Epithelial cell of proximal tubule (primary cell): ENCODE results near the gene KCNJ11. TPM values are rescaled to one million over a fixed set of nuclear protein-coding genes. Genes with fewer than 3 reads are reported as not detected.
"Not testable (repeated sequence)": the region's sequence is repeated elsewhere in the genome, so short reads cannot be mapped to it uniquely, and the experiment has no call there.

Source experiments
- DNase-seq: peaks from one replicate; pipeline ENCODE4 v3.0.0-alpha.2; 2011; ENCODE audit warnings: low read depth
- H3K4me3 ChIP-seq: 2 replicates; pipeline ENCODE4 v1.5.1; 2011; ENCODE audit warnings: low read depth, mild to moderate bottlenecking, low read length
- total RNA-seq: library from RNA; depleted of rRNA; stranded (reverse); fragments of >200 nt; gene quantifications from 2 replicates; pipeline ENCODE4 v1.2.3, GENCODE V29; 2015
- TF ChIP-seq, protein P1 (sequence below): conservative IDR thresholded peaks from 2 replicates; pipeline ENCODE4 v1.5.1; 2012; ENCODE audit warnings: low read depth, mild to moderate bottlenecking, low read length

The KCNJ11 gene
- total RNA-seq, 1 donor from 2014 or later: 0.63 TPM

DNA sequence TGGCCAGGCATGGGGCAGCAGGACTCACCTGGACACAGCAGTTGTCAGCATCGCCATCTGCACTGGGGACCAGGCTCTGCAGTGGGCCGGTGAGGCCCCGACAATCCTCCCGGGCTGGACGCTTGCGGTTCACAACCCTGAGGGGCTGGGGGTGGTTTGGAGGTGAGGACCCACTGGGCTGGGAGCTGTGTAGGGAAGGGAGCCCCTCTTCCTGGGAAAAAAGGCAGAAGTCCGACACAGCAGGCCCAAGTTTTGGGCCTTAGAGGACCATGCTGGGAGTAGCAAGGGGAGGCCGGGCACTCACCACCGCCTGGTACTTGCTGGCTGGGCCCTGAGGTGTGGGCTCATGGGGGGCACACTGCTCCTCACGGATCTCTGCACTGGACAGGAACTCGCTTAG is 39.8 kb upstream of the KCNJ11 start:
- TF ChIP-seq, protein P1, sequence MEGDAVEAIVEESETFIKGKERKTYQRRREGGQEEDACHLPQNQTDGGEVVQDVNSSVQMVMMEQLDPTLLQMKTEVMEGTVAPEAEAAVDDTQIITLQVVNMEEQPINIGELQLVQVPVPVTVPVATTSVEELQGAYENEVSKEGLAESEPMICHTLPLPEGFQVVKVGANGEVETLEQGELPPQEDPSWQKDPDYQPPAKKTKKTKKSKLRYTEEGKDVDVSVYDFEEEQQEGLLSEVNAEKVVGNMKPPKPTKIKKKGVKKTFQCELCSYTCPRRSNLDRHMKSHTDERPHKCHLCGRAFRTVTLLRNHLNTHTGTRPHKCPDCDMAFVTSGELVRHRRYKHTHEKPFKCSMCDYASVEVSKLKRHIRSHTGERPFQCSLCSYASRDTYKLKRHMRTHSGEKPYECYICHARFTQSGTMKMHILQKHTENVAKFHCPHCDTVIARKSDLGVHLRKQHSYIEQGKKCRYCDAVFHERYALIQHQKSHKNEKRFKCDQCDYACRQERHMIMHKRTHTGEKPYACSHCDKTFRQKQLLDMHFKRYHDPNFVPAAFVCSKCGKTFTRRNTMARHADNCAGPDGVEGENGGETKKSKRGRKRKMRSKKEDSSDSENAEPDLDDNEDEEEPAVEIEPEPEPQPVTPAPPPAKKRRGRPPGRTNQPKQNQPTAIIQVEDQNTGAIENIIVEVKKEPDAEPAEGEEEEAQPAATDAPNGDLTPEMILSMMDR: no peak
- H3K4me3 ChIP-seq: no peak overlapping the region
- no peak for DNase-seq

DNA sequence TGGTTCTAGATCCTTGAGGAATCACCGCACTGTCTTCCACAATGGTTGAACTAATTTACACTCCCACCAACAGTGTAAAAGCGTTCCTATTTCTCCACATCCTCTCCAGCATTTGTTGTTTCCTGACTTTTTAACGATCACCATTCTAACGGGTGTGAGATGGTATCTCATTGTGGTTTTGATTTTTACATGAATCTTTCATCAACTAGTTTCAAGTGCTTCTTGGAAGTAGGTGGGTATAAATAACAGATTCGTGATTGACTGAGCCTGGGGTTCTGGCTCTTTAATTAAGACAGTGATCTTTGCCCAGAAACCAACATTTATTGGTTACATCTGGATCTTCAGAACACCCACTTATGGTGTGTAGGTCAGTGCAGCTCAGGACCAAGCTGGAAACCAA is 37.8 kb upstream of the KCNJ11 start:
- H3K4me3 ChIP-seq, DNase-seq: not testable (repeated sequence)

DNA sequence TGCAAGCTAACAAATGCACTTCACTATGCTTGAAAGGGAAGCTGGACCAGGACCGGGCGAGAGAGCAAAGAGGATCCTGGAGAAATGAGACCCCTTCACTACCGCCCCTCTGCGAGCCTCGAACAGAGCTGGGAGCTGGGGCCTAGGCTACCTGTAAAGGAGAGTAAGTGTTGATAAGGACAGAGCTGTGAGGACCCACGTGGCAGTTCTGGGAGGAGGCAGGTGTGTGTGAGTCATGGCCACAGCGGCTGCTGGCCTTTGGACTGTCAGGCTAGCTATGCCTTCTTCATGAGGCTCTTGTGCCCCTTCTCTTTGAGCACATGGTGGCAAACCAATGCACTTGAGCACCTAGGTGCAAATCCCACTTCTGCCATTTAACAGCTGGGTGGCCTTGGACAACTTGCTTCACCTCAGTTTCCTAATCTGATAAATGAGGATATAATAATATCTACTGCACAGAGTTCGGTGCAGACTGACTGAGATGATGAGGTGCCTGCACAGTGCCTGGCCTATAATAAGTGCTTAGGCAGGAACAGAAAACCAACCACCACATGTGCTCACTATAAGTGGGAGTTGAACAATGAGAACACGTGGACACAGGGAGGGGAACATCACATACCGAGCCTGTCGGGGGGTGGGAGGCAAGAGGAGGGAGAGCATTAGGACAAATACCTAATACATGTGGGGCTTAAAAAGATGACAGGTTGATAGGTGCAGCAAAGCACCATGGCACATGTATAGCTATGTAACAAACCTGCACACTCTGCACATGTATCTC is 35.3 kb upstream of the KCNJ11 start:
- no peak overlapping the region for H3K4me3 ChIP-seq
- DNase-seq: no peak
- TF ChIP-seq, protein P1: no peak

DNA sequence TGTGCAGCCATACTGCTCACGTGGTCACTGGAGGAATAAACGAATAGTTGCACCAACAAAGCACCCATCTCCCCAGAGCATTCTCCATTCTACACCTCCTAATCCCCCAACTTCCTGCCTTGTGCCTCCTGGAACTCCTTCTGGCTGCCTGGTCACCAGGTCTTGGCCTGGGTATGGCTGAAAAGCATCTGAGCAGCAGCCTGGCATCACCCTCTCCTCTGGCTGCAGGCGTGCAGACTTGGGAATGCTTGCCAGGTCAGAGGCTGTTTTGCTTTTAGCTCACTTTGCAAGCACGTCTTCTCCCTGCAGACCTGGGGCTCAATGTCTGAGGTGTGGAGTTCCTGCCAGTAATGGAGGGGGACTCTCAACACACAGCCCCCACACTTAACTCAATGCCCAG is 33.3 kb upstream of the KCNJ11 start:
- no peak overlapping the region for H3K4me3 ChIP-seq
- TF ChIP-seq, protein P1: no peak
- no peak for DNase-seq

DNA sequence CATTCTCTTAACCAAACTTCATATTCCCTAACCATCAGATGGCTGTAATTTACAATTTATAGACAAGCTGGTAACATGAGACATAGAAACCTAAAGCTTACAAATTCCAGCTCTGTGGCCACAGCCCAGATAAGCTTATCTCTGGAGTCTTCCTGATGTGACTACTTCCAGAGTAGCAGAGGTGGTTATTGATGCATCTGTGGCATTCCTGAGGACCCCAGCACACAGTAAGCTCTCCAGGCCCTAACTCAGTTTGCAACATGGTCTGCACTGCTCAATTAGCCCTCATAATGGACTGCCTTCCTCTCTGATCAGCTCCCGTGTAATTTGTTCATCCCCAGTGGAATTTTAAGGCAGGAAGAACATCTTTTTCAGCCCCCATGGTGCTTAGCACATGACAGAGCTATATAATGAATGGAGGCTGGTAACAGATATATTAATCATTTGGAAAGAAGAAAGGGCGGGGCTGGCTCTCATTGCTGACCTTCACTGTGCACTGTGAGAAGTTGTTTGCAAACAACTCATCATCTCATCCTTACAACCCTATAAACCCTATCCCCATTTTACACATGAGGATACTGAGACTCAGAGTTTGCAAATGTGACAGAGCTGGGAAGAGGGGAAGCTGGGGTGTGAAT is 30.1 kb upstream of the KCNJ11 start:
- DNase-seq: no peak
- H3K4me3 ChIP-seq: no peak overlapping the region
- TF ChIP-seq, protein P1: no peak

DNA sequence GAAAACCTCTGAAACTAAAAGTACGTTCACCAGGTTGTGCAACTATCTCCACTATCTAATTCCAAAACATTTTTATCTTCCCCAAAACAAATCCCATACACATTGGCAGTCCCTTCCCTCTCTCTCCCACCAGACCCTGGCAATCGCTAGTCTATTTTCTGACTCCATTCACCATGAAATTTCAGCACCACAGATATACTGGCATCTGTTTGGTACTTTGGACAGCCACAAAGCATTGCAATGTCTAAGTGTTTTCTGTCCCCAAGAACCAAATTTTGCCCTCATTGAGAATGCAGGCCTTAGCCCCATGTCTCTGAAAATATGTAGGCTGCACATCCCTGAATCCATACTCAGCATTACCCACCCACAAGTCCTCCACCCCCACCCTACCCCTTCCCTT is 28.0 kb upstream of the KCNJ11 start:
- TF ChIP-seq, protein P1: no peak
- DNase-seq: no peak
- no peak overlapping the region for H3K4me3 ChIP-seq

DNA sequence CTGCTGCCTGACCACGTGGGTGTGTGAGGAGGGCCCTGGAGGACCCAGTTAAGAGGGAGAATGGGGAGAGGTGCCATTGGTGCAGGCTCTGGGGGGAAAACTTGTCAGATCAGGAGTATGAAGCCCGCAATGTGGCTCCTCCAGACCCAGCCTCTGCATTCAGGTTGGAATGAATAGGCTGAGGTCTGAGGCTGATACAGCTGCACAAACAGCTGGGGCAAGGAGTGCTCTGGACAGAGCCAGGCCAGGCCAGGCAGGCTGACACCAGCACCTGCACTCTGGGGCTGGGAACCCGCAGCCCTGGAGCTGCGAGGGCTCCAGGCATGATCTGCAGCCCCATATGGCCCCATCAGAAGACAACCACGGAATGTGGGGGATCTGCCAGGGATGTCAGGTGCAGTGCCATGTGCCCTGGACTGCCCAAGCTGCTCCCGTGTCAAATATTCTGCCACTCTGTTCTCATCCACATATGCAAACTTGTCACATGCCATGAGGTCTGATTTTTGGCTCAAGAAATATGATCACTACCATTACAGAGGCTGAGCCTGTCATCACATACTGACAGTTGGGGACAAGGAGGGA is 27.2 kb upstream of the KCNJ11 start:
- no peak for DNase-seq
- TF ChIP-seq, protein P1: no peak
- no peak overlapping the region for H3K4me3 ChIP-seq
